Posterior cingulate gyrus (tissue), 11 donors: ENCODE measurements around the gene ESYT3.
"Not testable (repeated sequence)": the region's sequence is repeated elsewhere in the genome, so short reads cannot be mapped to it uniquely, and the experiment has no call there.

Experiments used
- DNase-seq, 10 donors: peaks; one replicate each; pipeline versions ENCODE4 v3.0.0 to v3.0.0-alpha.2; 2020 to 2021; ENCODE audit warnings: mixed read lengths in 3 of 10
- intact Hi-C: fragments of 100-400 bp; cut with DNase I; formaldehyde crosslinking; loops from one replicate; pipeline ENCODE4 v1.15.1; 2023

ESYT3 gene

GRCh38 chr3:138408751-138409570 lies 25.5 kb upstream of the ESYT3 start:
- intact Hi-C loops, result no loop called here

GRCh38 chr3:138412821-138413551 lies 21.4 kb upstream of the ESYT3 start:
- intact Hi-C loops, result no loop called here
- no peak for DNase-seq

More at GRCh38 chr3:138408751-138409570, 25.5 kb upstream of the ESYT3 start:
- peak in 8 of 10 donors; percentile 46 to 93 (median 58) for DNase-seq

- DNase-seq, result not testable (repeated sequence)
- intact Hi-C loops, result loop anchor here (5.0 kb wide), 1 partner anchor 506 kb away; no protein-coding TSS in a partner anchor
Measured at GRCh38 chr3:138416236-138416635, 18.2 kb upstream of the ESYT3 start.

- DNase-seq, result peak; percentile 55 to 96 (median 82)
- intact Hi-C loops, result loop anchor here (5.0 kb wide), 1 partner anchor 505 kb away; no protein-coding TSS in a partner anchor
Measured at GRCh38 chr3:138417559-138417982, 16.8 kb upstream of the ESYT3 start.

GRCh38 chr3:138418601-138419206 lies 15.7 kb upstream of the ESYT3 start:
- intact Hi-C loops, result loop anchor here (5.0 kb wide), 1 partner anchor 504 kb away; no protein-coding TSS in a partner anchor
- DNase-seq, result no peak

- DNase-seq, result no peak
- intact Hi-C loops, result loop anchor here (10.0 kb wide), 1 partner anchor 359 kb away; no protein-coding TSS in a partner anchor
Measured at GRCh38 chr3:138423316-138423715, 11.1 kb upstream of the ESYT3 start.

- no peak for DNase-seq
- intact Hi-C loops, result loop anchor here (10.0 kb wide), 1 partner anchor 360 kb away; no protein-coding TSS in a partner anchor
Measured at GRCh38 chr3:138424323-138424722, 10.1 kb upstream of the ESYT3 start.

- no peak for DNase-seq
- intact Hi-C loops, result loop anchor here (10.0 kb wide), 1 partner anchor 361 kb away; no protein-coding TSS in a partner anchor
Measured at GRCh38 chr3:138426211-138426610, 8.2 kb upstream of the ESYT3 start.

- not testable (repeated sequence) for DNase-seq
- intact Hi-C loops, result loop anchor here (10.0 kb wide), 1 partner anchor 362 kb away; no protein-coding TSS in a partner anchor
Measured at GRCh38 chr3:138426754-138427153, 7.7 kb upstream of the ESYT3 start.

- intact Hi-C loops, result loop anchor here (10.0 kb wide), 1 partner anchor 365 kb away; no protein-coding TSS in a partner anchor
- no peak for DNase-seq
Measured at GRCh38 chr3:138429665-138430064, 4.8 kb upstream of the ESYT3 start.

GRCh38 chr3:138432576-138433240 lies 1.7 kb upstream of the ESYT3 start:
- no peak for DNase-seq
- intact Hi-C loops, result no loop called here

GRCh38 chr3:138433892-138434275 lies 532 bp upstream of the ESYT3 start:
- intact Hi-C loops, result no loop called here
- DNase-seq, result no peak

- intact Hi-C loops, result no loop called here
- peak in 1 of 10 donors; percentile 81 for DNase-seq
Measured at GRCh38 chr3:138434875-138435772, 708 bp downstream of the ESYT3 start.

GRCh38 chr3:138435840-138436239 lies 1.4 kb downstream of the ESYT3 start:
- no peak for DNase-seq
- intact Hi-C loops, result no loop called here

- intact Hi-C loops, result no loop called here
Measured at GRCh38 chr3:138437281-138437680, 2.9 kb downstream of the ESYT3 start.

GRCh38 chr3:138438896-138439295 lies 4.5 kb downstream of the ESYT3 start:
- intact Hi-C loops, result no loop called here
- no peak for DNase-seq

More at GRCh38 chr3:138437281-138437680, 2.9 kb downstream of the ESYT3 start:
- DNase-seq, result no peak

GRCh38 chr3:138439646-138440045 lies 5.2 kb downstream of the ESYT3 start:
- no peak for DNase-seq
- intact Hi-C loops, result no loop called here

GRCh38 chr3:138440121-138440521 lies 5.7 kb downstream of the ESYT3 start:
- intact Hi-C loops, result no loop called here
- DNase-seq, result peak in 1 of 10 donors; percentile 62

- DNase-seq, result peak in 1 of 10 donors; percentile 41
Measured at GRCh38 chr3:138440596-138440995, 6.2 kb downstream of the ESYT3 start.

More at GRCh38 chr3:138440596-138440995, 6.2 kb downstream of the ESYT3 start:
- intact Hi-C loops, result no loop called here
